Activated T-cell treated with anti-CD3 and anti-CD28 coated beads, Interleukin-2, amount 50 U/mL, for 1 hour (primary cell): Measurements from ENCODE around the gene GNAI3.

Experiments used
- DNase-seq: peaks from one replicate; pipeline ENCODE4 v3.0.0-alpha.2; 2020

The GNAI3 gene

GRCh38 chr1:109667452-109668122 is 119.2 kb downstream of the GNAI3 start, which contains the start of gene GSTM2:
TSS of gene GSTM2 (plus strand) at chr1:109668057. CDS start at chr1:109668116, 59 bp downstream.
- DNase-seq, result peak; percentile 85
